GM18520 (cell line): ENCODE data around the gene TLR2.
"Not testable (repeated sequence)": the region's sequence is repeated elsewhere in the genome, so short reads cannot be mapped to it uniquely, and the experiment has no call there.

Source experiments
- ATAC-seq: cut with Tn5 transposase; IDR thresholded peaks from one replicate; pipeline ENCODE4 v1.9.1; 2021; ENCODE audit not compliant: unreplicated experiment

TLR2 gene

GRCh38 chr4:153655928-153656327 lies 28.2 kb upstream of the TLR2 start:
- no peak for ATAC-seq

DNA sequence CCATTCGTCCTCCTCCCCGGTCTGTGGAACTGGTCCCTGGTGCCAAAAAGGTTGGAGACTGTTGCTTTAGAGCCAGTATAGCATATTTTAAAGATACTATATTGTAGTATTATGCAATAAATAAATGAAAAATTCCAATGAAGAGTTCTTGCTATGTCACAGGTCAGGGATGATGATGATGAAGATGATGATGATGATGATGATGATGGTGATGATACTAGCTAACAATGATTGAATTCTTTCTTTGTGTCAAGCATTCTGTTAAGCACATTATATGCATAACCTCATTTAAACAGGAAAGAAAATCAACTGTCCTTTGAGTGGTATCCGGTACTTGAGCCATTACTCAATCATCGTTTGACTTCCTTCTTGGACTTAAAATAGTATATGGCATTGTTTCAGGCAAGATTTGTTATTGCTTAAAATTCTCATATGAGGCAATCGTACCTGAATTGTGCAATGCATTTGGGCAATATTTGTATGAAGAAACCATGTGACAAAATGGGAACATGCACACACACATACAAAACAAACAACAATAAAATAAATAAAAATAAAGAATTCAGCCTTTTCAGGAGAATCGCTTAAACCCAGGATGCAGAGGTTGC lies 22.8 kb upstream of the TLR2 start:
- no peak for ATAC-seq

DNA sequence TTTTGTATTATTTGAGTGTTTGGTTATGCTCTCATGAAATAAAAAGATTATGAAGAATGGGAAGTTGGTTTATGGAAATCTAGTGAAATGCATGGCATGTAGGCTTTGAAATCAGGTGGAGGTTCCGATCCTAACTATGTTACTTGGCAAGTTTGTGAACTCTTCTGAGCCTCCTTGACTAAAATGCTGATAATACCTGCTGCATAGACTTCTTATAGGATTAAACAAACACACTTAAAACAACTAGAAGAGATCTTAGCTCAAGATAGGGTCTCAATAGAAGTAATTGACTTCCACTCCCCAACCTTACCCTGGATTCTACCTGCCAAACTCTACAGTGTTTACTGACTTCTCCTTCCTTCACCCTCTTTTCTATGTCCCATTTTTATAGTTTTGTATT lies 22.2 kb upstream of the TLR2 start:
- no peak for ATAC-seq

DNA sequence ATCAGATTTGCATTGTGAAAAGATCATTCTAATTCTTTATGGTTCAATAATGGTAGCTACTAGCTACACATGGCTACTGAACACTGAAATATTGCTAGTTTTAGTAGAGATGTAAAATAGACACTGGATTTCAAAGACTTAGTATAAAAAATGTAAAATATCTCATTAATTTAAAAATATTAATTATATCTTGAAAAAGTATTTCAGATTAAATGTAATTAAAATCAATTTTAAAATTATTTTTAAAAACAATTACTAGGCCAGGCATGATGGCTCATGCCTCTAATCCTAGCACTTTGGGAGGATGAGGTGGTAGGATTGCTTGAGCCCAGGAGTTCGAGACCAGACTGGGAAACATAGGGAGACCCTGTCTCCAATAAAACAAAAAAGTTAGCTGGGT lies 20.4 kb upstream of the TLR2 start:
- no peak for ATAC-seq

- not testable (repeated sequence) for ATAC-seq
Measured at GRCh38 chr4:153666505-153666904, 17.6 kb upstream of the TLR2 start.

GRCh38 chr4:153668647-153669046 lies 15.4 kb upstream of the TLR2 start:
- no peak for ATAC-seq

- ATAC-seq, result no peak
Measured at GRCh38 chr4:153669838-153670237, 14.2 kb upstream of the TLR2 start.

GRCh38 chr4:153676486-153676885 lies 7.6 kb upstream of the TLR2 start:
- ATAC-seq, result no peak

DNA sequence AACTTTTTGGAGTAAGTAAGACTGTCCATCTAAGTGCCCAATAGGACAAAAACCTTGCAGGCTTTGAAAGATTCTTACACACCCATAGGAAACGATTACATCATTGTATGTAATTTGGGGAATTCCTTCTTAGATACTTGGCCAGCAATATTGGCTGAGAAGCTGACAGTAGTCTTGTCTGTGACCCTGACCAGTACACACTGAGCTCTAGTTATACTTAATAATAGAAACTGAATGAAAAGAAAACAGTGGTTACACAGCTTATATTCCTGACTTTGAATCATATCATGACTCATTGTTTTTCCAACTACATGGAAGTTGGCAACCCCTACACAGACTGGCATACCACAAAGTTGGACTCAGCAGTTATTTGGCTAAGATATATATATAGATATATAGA lies 7.1 kb upstream of the TLR2 start:
- no peak for ATAC-seq

- no peak for ATAC-seq
Measured at GRCh38 chr4:153679486-153679885, 4.6 kb upstream of the TLR2 start.

DNA sequence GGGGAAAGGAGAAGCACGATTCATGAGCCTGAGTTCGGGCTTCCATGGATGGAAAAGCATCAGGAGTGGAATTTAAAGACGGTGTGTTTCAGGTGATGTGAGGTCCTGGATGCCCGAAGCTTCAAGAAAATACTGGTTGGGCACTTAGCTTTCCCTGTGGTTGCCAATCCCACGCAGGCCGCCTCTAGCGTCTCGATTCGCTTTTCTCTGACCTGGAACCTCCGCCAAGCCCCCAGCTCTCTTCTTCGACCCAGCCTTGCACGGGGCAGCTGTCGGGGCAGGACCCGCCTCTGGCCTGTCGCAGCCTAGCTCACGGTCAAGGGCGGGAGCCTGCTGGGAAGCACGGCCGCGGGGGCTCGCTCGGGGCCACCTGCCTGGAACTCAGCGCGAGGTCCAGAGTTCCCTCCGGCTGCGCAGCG lies 308 bp upstream of the TLR2 start:
- ATAC-seq, result no peak

- ATAC-seq, result no peak
Measured at GRCh38 chr4:153684971-153685371, 891 bp downstream of the TLR2 start.

DNA sequence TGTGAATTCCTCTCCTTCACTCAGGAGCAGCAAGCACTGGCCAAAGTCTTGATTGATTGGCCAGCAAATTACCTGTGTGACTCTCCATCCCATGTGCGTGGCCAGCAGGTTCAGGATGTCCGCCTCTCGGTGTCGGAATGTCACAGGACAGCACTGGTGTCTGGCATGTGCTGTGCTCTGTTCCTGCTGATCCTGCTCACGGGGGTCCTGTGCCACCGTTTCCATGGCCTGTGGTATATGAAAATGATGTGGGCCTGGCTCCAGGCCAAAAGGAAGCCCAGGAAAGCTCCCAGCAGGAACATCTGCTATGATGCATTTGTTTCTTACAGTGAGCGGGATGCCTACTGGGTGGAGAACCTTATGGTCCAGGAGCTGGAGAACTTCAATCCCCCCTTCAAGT lies 20.4 kb downstream of the TLR2 start:
- ATAC-seq, result no peak

DNA sequence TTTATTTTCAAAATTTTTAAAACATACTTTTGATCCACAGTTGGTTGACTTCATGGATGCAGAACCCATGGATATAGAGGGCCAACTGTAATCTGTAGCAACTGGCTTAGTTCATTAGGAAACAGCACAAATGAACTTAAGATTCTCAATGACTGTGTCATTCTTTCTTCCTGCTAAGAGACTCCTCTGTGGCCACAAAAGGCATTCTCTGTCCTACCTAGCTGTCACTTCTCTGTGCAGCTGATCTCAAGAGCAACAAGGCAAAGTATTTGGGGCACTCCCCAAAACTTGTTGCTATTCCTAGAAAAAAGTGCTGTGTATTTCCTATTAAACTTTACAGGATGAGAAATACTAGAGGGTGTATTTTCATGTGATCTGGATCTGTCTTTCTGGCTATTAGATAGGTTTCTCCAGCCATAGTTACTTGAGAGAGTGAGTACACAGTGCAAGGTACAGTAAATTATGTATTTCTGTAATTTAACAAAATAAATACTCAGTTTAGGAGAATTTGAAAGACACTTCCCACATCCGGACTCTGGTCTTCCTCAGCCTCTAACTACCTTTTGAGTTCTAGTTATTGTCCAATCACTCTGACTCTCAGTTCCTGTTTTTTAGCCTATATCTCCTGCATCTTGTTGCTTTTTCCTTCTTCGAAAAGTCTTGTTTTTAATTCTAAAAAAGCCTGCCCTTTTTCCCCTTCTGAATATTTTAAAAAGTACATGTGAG lies 21.8 kb downstream of the TLR2 start:
- ATAC-seq, result no peak

- no peak for ATAC-seq
Measured at GRCh38 chr4:153706519-153706918, 22.4 kb downstream of the TLR2 start.

- no peak for ATAC-seq
Measured at GRCh38 chr4:153710681-153711080, 26.6 kb downstream of the TLR2 start.

DNA sequence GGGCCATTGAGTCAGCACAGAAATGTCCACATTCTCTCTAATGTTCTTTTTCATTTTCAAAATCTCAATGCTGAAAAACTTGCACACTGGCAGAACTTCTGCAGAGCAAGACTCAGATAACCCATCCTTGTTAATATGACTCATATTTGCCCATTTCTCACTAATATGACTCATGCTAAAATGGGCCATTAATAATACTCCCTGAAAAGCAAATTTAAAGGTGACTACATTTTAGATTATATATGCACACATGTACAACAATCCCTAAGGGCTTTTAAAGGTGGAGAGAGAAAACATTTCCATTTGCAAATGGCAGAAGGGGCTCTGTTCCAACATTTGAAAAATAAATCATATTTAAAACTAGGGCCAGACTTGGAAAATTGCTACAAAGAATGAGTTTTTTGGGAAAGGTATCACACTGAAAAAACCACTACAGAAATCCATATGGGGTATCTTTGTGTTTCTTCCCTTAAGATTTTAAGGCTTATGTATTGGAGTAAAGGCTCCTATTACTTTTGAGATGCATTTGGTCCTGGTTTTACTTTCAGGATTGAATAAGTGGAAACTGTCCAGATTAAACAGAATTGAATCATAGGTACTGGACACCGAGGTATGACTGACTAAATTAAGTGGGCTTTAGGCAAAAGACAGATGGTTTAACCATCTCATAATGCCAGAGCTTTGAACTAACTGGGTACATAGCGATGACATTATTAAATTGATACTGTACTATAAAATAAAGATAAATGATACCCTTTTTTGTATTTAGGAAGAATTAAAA lies 30.0 kb downstream of the TLR2 start:
- no peak for ATAC-seq

GRCh38 chr4:153722036-153722435 lies 38.0 kb downstream of the TLR2 start:
- no peak for ATAC-seq

- ATAC-seq, result no peak
Measured at GRCh38 chr4:153724606-153725005, 40.5 kb downstream of the TLR2 start.

DNA sequence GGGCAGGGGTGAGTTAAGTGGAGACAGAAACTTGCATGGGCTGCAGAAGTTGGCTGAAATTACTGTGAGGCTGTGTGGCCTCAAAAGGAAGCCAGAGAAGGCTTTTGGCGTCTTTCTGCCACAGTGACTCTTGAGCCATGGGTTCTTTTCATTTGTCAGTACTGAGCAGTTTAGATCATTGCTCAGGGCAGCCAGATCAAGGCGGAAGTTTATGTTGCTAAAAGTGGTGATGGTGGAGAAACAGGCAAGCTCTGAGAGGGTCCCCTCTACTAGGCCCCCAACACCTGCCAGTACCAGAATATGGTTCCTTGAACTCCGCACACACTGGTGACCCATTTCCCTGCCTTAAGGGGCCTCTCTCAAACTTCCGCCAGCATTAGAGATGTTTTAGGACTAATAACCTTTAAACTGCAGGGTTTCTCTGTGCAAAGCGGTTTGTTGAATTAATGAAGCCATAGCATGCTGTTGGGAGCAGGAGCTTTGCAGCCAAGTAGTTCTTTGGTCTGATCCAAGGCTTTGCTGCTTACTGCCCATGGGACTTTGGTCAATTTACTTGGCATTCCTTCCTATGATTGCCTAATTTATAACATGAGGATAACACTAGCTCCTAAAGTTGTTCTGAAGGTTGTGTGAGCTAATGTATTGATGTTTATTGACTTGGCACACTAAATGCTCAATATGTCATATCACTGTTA lies 41.2 kb downstream of the TLR2 start:
- ATAC-seq, result no peak

GRCh38 chr4:153725831-153726154 lies 41.7 kb downstream of the TLR2 start:
- no peak for ATAC-seq

DNA sequence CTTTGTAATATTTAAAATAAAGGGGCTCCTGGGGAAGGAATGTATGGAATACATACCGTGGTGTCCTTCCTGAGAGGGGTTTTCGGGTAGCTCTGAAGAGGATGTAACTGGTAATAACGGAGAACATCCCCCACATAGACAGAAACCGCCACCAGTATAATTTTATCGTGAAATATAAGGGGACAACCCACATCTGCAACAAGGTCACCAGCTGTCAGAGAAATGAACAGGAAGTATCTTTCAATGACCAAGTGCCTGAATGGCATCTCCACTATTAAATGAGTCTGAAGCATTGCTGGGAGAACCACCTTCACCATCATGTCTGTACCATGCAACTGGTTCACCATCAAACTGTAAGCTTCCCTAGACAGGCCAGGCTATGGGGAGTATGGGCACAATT lies 44.1 kb downstream of the TLR2 start:
- ATAC-seq, result no peak
